ENCODE results near the gene ACTN1.

- no peak for TF ChIP-seq EZH2 (IDR thresholded peaks at IDR 0.05; ENCODE audit: borderline replicate concordance, low read depth, low read length, poor library complexity, severe bottlenecking)
- TF ChIP-seq CTCF (conservative IDR thresholded peaks at IDR 0.05; ENCODE audit: low read depth, low read length) = 0 out of 2 replicates have a peak, but pooled peaks have one; percentile 9
Measured at GRCh38 chr14:68978172-68978911, 760 bp downstream of the ACTN1 start.
